Fibroblast of skin of scalp (primary cell): ENCODE measurements around the gene ARHGEF3.
A peak's percentile ranks its signal among the peaks of the same experiment; 100 is the strongest.

ENCODE experiments used
- DNase-seq: peaks from one replicate; pipeline ENCODE4 v3.0.0-alpha.2; 2013

The ARHGEF3 gene

DNA sequence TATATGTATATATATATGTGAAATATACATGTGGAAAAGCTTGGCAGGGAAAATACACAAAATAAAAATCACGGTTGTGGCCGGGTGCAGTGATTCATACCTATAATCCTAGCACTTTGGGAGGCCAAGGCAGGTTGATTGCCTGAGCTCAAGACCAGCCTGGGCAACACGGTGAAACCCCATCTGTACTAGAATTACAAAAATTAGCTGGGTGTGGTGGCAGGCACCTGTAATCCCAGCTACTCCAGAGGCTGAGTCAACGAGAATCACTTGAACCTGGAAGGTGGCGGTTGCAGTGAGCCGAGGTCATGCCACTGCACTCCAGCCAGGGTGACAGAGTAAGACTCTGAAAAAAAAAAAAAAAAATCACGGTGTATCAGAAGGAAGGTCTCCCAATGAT, 20.8 kb upstream of the ARHGEF3 start:
- no peak for DNase-seq

DNA sequence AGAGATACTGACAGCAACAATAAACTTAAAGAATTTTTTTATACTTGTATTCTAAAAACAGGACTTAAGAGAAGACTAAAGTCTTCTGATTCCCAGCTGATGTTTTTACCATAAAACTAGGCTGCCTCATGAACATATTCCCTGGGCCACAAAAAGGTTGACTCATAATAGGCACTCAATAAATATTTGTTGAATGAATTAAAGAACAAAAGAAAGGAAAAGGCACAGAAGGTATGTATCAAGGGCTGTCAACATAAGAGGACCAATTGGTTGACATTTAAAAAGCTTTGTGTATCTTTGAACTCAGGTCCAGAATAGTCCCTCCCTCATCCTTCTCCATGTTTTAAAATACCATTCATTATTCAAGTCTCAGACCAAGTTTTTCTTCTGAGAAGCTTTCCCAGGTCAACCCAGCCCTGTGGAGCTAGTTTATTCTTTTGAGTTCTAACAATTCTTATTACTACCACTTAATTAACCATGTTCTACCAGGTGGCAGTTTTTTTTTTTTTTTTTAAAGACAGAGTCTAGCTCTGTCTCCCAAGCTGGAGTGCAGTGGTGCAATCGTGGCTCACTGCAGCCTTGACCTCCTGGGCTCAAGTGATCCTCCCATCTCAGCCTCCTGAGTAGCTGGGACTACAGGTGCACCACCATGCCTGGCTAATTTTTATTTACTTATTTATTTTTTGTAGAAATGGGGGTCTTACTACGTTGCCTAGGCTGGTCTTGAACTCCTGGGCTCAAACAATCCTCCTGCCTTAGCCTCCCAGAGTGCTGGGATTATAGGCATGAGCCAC, 17.5 kb upstream of the ARHGEF3 start:
- DNase-seq, result no peak

DNA sequence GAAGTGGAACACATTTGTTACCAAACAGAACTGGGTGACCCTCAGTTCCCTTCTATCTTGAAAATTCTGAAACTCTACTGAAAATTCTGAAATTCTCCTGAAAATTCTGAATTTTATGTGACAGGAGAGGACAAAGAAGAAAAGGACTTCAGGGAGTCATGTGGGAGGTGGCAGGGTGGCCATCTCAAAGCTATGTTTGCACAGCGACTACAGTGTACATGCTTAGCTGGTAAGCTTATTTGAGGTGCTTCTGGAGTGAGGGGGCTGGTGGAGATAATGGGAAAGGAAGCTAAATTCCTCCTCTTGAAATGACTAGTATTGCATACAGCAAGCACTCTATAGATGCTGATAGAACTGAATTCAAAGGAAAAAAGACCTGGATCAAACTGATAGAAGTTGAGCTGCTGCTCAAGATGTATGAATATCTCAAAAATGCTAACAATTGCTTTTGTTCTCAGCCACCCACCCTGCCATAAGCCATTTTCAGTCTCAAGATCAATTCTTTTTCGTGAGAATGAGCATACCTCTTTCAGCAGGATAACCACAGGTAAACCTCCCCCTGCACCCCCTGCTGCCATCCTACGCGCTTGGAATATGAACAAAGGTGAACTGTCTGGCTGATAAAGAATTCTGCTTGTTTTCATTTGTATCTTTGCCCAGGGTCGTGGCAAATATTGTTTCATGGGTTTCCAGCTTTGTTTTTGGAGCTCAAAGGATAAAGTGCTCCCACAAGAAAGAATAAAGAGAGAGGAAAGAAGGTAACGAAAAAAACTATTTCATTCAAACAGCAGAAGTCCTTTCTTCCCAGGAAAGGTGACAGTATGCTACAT, 16.6 kb upstream of the ARHGEF3 start:
- no peak for DNase-seq

DNA sequence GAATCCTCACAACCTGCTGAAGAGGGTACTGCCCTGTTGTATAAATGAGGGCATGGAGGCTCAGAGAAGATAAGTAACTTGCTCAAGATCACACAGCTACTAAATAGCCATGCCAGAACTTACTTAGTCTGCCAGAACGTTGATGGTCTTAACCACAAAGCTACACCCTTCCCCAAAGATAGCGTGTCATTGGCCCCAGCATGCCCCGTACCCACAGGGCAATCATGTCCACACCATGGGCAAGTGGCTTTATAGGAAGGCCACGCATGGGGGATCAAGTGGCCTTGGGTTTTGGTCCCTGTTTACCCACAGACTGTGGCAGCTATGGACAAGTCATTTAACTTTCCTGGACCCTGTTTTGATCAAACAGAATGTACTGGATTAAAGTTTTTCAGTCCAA, 15.9 kb upstream of the ARHGEF3 start:
- DNase-seq, result no peak

DNA sequence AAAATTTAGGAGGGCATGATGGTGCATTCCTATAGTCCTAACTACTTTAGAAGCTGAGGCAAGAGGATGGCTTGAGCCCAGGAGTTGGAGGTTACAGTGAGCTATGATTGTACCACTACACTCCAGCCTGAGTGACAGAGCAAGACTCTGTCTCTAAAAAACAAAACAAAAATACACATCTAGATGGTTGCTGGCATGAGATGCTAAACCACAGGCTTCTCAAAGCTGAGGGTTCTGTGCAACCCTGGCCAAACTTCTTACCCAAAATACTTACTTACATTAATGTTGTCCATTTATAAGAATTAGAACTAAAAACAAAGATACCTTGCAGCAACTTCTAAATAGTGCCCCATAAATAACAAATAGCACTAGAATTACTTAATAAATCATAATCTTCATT, 14.3 kb upstream of the ARHGEF3 start:
- DNase-seq, result no peak

DNA sequence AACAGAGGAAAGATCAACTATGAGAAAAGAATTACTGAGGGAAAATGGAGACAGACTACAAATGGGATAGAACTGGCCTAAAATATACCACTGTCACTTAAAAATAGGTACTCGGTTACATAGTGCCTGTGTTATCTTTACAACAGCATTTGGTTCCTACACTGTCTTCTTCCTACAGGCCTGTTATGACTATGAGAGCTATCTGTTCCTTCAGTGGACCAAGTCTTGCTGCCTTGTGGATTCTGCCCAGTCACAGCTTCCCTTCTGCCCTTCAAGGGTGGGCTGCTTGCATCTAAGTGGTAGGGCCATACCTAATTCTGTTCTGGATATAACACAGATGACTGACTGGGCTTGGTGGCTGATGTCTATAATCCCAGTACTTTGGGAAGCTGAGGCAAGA, 13.8 kb upstream of the ARHGEF3 start:
- no peak for DNase-seq

DNA sequence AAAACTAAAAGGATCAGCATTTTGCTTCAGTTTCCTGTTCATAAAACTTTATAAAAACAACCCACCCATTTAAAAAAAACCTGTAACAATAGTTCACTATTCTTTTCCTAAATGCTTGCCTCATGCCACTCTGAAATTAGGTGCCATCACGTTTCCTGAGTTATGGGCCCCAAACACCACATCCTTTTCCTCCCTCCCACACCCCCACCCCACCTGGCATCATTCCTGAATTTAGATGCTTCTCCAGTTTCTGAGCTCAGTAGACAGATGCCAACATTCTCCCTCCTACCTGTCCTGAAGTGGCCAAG, 11.9 kb upstream of the ARHGEF3 start:
- DNase-seq, result no peak

DNA sequence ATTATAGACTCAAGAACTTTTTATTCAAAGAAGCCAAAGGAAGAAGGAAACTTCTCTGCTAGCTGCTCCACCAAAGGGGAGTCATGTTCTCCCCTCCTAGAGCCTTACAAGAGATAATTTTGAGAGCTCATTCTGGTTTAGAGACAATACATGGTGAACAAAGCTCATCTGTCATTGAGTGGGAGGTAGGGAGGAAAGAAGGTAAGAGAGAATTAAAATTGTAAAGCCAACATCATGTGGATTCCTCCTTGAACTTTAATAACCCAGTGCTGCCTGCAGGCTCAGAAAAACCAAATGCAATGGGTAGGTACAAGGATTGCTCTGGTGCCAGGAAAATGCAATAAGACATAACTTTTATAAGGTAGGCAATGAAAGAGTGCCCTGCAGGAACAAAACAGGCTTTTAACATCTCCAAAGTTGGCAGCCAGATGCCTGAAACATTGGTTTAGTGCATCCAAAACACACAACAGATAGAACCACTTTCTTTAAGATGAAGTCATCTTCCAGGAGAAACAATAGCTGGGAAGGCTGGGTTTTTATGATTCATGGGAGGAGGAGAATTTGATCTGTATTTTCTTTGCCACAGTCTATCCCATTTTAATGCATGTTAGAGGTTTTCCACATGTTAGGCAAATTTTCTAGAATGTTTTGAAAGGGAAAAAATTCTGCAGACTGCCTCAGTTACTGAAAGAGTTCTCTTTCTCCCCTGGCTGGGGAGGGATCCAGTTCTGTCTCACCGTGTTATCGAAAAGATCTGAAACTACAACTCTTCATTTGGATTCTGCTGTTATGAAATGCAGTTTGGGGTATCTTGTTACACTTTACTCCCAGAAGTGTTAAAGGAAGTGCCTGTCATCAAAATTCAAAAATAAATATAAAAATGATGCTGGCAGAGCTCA, 11.3 kb upstream of the ARHGEF3 start:
- peak; percentile 20 for DNase-seq

DNA sequence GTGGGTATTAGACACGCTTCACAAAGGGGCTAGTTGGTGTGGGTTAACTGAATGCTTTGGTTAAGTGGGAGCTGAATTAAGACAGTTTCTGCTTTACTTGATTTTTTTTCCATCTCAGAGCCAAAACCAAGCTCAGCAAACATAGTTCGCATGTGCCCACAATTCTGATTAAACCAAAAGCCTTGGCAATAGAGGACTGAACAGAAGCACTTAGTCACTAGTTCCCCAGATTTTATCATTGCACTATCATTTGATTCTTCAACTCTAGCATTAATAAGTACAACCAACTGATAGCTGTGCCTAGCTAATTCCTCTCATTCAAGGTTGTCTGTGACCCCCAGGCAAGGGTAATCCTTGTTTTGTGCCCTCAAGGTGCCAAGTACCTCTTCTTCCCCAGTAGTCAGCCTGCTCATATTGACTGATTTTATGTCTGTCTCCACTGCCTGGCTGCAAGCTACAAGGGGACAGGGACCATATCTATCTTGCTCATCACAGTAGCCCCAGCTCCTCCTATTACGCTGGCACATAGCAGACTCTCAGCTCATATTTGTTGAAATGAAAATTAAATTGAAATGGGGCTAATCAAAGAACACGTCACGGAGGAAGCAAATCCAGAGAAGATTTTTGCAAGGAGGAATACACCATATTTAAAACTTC, 9.9 kb upstream of the ARHGEF3 start:
- no peak for DNase-seq

DNA sequence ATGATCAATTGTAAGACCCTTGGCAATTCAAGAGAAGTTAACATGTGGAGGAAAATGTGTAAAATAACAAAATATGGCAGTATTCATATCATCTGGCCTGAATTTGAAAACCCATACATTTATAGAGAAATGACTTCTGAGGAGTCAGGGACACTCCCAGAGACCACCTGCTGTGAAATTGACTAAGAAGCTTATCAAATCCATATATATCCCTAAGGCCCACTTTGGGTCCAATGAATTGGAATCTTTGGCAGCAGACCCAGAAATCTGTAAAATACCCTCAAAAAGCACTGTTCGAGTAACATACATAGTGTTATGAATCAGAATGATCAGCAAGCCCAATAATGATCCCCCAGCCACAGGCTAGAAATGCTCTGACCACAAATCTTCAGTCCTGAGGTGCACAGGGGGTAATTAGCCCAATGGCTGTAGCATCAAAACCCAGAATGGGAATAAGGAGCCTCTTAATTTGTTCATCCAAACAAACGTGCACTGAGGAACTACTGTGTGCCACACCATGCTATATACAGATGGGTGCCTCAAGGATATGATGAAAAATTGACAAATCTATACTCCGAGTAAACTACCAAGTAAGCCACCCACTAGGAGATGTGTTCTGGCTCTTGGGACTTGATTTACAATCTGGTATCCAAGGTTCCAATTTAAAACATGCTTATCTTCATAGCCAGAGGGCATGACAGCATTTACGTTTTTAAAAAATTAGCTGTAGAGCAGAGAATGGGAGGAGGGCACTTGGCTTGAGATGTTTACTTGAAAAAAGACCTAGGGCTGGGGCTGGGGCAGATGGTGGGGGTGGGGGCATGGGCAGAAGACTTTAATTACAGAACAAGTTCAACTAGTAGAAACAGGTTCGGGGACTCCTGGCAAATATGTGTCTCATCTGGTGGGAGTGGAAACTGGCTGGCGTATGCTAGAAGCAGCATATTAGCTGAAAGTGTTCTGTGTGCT, 9.1 kb upstream of the ARHGEF3 start:
- no peak for DNase-seq

DNA sequence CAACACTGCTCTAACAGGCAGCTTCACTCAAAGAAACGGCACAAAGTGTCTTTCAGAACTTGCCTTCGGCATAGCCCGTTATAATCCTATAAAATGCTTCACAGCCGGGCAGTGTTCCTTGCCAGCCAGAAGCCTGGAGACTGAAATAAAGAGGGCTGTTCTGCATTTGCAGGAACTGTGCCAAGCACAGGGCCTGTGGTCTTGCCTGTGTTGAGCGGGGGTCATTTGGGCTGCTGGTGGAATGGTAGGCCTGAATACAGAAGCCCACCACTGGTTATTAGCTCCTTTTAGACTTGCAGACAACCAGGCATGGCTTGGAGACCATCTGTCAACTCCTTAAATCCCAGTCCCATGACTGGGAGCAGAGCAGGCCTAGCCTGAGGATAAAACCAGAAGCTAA, 4.7 kb upstream of the ARHGEF3 start:
- no peak for DNase-seq

DNA sequence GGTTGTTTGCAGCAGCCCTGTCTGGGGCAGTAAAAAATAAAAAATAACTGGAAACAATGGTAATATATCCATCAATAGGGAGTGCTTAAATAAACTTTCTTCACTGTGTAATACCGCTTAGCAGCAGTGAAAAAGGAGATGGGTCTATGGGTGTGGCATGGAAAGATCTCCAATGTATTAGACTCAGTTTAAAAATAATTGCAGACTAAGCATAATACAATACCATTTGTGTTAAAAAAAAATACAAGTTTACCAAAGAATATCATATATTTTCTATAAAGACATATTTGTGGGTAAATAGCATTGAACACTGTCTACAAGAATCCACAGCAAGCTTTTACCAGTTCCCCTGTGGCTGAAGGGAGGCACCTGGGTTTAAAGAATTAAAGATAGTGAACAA, 1.0 kb upstream of the ARHGEF3 start:
- DNase-seq, result no peak

DNA sequence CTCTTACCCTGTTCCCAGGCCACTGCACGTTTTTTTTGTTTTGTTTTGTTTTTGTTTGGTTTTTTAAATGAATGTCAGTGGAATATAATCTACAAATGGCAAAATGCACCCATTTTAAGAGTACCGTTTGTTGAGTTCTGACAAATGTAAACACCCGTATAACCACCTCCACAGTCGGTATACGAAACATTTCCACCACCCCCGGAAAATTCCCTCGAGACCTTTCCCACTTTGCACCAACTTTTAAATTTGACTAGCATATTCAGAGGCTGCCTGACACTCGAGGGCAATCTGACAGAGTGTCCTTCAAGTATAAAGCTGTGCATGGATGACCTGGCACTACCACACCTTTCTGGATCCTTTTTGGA, 613 bp upstream of the ARHGEF3 start:
- no peak for DNase-seq

DNA sequence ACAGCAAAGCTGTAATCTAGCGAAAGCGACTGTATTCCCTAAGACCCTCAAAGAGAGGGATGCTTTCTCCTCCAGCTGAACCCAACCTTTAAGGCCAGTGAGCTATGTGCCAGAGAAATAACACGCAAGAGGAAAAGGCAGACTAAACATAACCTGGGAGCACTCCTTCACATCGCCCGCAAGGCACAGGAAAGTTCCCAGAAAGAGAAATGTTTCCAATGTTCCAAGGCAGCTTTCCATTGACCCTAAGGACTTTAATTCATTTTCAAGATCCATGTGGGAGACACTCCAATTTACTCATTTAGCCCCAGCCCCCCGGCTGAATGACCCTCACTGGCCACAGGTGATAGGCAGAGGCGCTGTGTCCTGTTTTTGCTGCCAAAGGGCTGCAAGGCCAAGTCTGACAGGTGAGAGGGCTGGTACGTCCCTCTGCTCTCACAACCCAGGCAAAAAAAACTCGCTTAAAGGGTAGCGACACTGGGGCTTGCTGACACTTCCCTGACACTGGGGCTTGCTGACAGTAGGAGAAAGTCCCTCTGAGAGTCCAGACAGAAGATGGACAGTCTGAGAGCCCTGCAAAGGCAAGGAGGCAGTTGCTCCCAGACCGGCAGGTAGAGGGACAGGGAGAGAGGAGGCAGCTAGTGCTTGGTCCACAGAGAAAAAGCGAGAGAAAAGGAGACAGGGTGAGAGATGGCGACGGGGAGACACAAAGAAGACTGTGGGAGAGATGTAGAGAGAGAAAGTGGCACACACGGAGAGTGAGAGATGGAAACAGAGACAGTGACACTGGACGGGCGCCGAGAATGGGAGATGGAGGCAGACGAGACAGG, 702 bp downstream of the ARHGEF3 start:
- DNase-seq, result no peak

DNA sequence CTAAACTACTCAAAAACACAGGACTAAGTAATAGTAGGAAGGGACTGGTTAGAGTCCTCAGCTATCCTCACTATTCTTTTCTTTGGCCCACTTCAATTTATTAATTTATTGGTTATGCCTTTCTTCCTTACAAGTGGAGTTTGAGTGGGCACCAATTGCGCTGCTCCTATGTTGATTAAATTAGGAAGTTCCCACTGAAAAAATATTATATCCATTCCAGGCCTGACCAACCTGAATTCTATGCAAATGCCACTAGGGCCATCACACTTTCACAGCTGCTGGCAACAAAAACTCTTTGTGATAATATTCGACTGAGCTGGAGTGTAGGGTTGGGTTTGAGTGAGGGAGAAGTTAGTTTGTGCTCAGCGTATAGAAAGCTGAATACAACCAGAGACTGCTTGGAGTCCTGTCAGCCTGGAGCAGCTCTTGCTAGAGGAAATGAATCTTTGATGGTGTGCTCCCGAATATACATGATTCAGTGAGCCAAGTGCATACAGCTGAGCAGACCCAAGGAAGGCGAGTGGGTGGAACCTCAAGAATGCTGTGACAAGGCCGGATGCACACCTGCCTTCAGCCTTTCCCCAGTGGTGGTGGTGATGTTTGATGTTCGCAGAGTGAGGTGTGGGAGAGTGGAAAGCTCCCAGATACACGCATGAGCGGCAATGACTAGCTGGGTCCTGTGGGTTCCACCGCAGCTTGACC, 1.5 kb downstream of the ARHGEF3 start:
- no peak for DNase-seq

DNA sequence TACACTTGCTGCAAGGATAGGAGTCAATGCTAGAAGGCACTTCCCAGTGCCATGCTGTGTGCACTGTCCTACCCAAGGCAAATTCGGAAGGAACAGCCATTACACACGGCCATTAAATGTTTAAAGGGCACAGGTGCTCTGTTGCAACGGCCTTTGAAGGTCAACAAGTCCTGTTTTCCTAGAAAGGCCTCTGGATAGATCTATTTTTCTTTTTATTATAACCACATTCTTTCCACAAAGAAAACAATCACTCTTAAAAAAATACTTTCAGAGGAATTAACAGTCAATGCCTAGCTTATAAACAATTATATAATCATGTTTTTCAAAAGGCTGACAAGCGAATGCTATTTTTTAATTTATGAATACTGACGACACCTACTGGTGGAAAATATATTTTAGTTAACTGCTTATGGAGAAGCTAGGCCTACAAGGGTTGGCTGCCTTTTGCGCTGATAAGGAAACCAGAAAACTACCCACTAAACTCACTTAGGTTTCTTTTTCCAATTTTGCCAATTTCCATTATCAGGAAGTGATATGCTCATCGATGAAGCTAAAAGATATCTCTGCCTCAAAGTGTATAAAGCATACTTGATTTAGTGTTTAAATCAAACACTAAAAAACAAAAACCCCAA, 2.4 kb downstream of the ARHGEF3 start:
- peak; percentile 48 for DNase-seq

DNA sequence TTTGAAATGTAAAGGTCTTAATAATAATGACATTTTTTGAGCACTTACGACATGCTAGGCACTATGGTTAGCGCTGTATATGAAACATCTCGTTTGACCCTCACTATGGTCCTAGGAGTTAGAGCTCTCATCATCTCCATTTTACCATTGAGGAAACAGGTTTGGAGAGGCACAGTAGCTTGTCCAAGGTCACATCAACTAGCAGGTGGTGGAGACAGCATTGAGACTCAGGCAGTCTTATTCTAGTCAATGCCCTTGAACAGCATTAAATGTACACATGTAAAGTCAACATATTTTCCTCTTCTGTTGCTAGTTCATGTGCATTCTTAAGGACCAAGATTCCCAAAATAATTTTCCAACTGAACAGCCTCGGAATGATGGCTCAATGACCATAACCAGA, 4.8 kb downstream of the ARHGEF3 start:
- DNase-seq, result no peak

DNA sequence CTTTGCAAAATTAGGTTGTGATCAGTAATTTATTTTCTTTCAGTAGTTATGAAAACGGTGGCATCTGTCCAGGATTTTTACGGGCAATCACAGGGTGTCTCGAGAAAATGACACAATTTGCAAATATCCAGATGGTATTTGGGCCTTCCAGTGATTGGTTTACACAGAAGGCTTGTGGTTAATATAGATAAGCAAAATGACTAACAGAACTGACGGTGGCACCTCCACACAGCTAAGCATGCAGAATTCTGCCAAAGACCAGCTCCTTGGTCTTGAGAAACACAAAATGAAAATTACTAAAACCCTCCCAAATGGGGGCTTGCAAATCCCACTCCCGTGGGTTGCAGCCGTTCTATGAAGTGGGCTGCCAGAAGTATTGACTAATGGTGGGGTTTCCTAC, 5.5 kb downstream of the ARHGEF3 start:
- peak; percentile 29 for DNase-seq

DNA sequence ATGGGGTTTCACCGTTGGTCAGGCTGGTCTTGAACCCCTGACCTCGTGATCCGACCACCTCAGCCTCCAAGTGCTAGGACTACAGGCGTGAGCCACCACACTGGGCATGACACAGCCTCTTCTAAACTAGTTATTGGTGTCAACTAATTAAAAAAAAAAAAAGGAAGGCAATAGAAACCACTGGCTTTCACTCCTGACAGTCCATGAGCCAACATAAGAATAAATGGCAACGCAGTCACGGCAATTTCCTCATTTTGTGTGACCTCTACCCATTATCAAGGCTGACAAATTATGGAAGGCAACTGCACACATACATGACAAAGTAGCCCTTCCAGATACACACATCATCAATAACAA, 5.9 kb downstream of the ARHGEF3 start:
- DNase-seq, result no peak
